Measurements from ENCODE around the gene FAM181B.

FAM181B gene

DNA sequence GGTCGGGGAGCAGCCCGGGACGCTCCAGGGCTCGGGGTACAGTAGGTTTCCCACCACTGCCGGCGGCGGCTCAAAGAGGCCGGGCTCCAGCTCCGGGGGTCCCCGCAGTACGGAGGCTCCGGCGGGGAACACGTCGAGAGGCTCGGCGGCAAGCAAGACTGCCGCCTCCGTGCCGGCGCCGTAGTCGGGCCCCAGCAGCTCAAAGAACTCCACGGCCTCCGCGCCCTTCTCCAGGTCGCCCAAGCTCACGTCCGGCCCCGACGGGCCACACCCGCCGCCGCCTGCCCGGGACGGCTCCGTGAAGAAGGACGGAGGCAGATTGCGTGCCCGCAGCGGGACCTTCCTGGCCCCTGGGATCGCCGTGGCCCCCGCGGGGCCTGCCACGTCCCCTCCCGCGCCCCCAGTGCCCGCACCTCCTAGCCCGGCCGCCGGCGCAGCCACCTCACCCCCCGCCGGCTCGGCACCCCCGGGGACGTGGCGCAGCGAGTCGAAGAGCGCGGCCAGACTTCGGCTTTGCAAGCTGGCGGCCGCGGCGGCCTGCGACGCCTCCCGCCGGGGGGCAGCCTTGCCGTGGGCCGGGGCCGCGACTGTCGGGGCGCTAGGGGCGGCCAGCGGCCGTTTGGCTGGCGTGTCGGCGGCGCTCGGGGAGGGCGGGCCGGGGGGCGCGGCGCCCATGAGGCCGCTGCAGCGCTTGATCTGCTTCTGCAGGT, 775 bp downstream of the FAM181B start:
- H3K27me3 ChIP-seq (ENCODE audit: control insufficient read depth, insufficient read depth, low read length) = peaks cover 65% of the 10 kb centered on the region
- H3K4me3 ChIP-seq (ENCODE audit: low read depth, low read length) = peak overlapping the region; percentile 69
- no peaks in the 10 kb centered on the region for H3K9me3 ChIP-seq (ENCODE audit: control insufficient read depth, insufficient read depth, low read depth, low read length)
- H3K9ac ChIP-seq (ENCODE audit: low read length) = peak overlapping the region; percentile 41
- H3K27ac ChIP-seq (ENCODE audit: low read depth, low read length) = no peak overlapping the region
- H3K36me3 ChIP-seq (ENCODE audit: control insufficient read depth, insufficient read depth, low read length) = no peaks in the 10 kb centered on the region
- peaks cover 21% of the 10 kb centered on the region for H3K4me1 ChIP-seq (ENCODE audit: control insufficient read depth, insufficient read depth, low read length)

- Histone ChIP-seq H3K36me3 (ENCODE audit: control insufficient read depth, insufficient read depth, low read length) (no peaks in the 10 kb centered on the region), H3K4me1 (ENCODE audit: control insufficient read depth, insufficient read depth, low read length) (peaks cover 21% of the 10 kb centered on the region), H3K27me3 (ENCODE audit: control insufficient read depth, insufficient read depth, low read length) (peaks cover 65% of the 10 kb centered on the region), H3K4me3 (ENCODE audit: low read depth, low read length) (peak overlapping the region; percentile 69), H3K9me3 (ENCODE audit: control insufficient read depth, insufficient read depth, low read depth, low read length) (no peaks in the 10 kb centered on the region), H3K27ac (ENCODE audit: low read depth, low read length) (no peak overlapping the region), H3K9ac (ENCODE audit: low read length) (no peak overlapping the region)
Observed at GRCh38 chr11:82732348-82732733, 1.3 kb downstream of the FAM181B start.

GRCh38 chr11:82731691-82732277, 1.9 kb downstream of the FAM181B start:
- Histone ChIP-seq H3K36me3 (ENCODE audit: control insufficient read depth, insufficient read depth, low read length) (no peaks in the 10 kb centered on the region), H3K4me3 (ENCODE audit: low read depth, low read length) (peak overlapping the region; percentile 69)

DNA sequence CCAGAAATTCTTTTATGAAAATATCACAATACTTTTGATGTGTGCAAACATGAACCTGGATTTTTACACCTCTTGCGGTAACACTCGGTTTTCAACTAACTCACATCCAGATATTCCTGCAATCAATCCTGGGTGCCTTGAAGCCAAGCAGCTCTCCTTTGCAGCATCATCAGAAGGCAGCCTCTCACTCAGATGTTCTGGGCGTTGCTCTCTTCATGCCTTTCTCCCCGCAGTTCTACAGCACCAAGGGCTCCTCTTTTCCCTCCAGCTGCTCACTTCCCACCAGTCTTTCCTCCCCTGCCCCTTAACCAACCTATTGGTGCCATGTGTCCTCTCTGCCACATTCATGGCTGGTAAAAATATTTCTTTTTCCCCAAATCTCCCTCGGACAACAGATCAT, 2.9 kb downstream of the FAM181B start:
- no peak overlapping the region for H3K4me3 ChIP-seq (ENCODE audit: low read depth, low read length)
- H3K36me3 ChIP-seq (ENCODE audit: control insufficient read depth, insufficient read depth, low read length) = no peaks in the 10 kb centered on the region
- no peak overlapping the region for H3K9ac ChIP-seq (ENCODE audit: low read length)
- H3K4me1 ChIP-seq (ENCODE audit: control insufficient read depth, insufficient read depth, low read length) = peaks cover 21% of the 10 kb centered on the region
- H3K27me3 ChIP-seq (ENCODE audit: control insufficient read depth, insufficient read depth, low read length) = peaks cover 65% of the 10 kb centered on the region
- no peak overlapping the region for H3K27ac ChIP-seq (ENCODE audit: low read depth, low read length)
- H3K9me3 ChIP-seq (ENCODE audit: control insufficient read depth, insufficient read depth, low read depth, low read length) = no peaks in the 10 kb centered on the region

More at GRCh38 chr11:82731691-82732277, 1.9 kb downstream of the FAM181B start:
- no peak overlapping the region for H3K27ac ChIP-seq (ENCODE audit: low read depth, low read length)
- no peak overlapping the region for H3K9ac ChIP-seq (ENCODE audit: low read length)
- peaks cover 65% of the 10 kb centered on the region for H3K27me3 ChIP-seq (ENCODE audit: control insufficient read depth, insufficient read depth, low read length)
- H3K9me3 ChIP-seq (ENCODE audit: control insufficient read depth, insufficient read depth, low read depth, low read length) = no peaks in the 10 kb centered on the region
- H3K4me1 ChIP-seq (ENCODE audit: control insufficient read depth, insufficient read depth, low read length) = peaks cover 21% of the 10 kb centered on the region

DNA sequence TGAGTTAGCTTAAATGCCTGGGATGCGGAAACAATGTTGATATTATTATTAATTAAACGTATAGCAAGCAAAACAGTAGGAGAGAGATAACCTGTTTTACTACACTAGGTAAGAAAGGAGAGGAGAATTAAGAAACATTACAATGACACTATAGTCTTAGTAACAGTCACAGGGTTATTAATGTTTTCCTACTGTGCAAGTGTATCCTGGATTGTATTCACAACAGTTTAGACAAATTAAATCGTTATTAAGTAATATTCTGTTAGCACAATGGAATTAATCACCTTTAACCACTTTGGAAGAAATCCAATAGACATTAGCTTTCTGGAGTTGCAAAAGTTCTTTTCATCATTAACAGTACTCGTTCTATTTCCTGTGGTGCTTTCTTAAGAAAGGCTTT, 3.4 kb downstream of the FAM181B start:
- Histone ChIP-seq H3K36me3 (ENCODE audit: control insufficient read depth, insufficient read depth, low read length) (no peaks in the 10 kb centered on the region), H3K4me3 (ENCODE audit: low read depth, low read length) (no peak overlapping the region), H3K27me3 (ENCODE audit: control insufficient read depth, insufficient read depth, low read length) (peaks cover 65% of the 10 kb centered on the region), H3K9ac (ENCODE audit: low read length) (no peak overlapping the region), H3K27ac (ENCODE audit: low read depth, low read length) (no peak overlapping the region), H3K4me1 (ENCODE audit: control insufficient read depth, insufficient read depth, low read length) (peaks cover 21% of the 10 kb centered on the region), H3K9me3 (ENCODE audit: control insufficient read depth, insufficient read depth, low read depth, low read length) (no peaks in the 10 kb centered on the region)

DNA sequence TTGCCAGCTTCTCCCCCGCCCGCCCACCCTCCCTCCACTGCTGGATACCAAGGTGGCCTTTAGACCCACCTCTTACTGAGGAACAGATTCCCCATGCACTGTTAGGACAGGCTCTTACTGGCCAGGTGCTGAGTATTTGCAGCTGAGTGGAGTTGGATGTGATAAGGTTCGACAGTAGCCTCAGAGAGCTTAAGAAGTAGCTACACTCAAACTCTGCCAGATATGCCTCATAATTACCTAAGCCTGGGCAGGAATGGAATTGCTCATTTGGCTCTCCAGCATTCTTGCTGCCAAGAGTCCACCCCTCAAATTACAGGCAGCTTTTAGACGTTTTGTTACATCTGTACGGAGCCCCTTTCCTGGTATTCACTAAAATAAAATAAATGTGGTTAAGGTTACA, 9.6 kb downstream of the FAM181B start:
- Histone ChIP-seq H3K9me3 (ENCODE audit: control insufficient read depth, insufficient read depth, low read depth, low read length) (no peaks in the 10 kb centered on the region), H3K9ac (ENCODE audit: low read length) (no peak overlapping the region), H3K4me3 (ENCODE audit: low read depth, low read length) (no peak overlapping the region), H3K27me3 (ENCODE audit: control insufficient read depth, insufficient read depth, low read length) (peaks cover 3% of the 10 kb centered on the region; the same call in 1 of the 2 replicates), H3K27ac (ENCODE audit: low read depth, low read length) (no peak overlapping the region), H3K4me1 (ENCODE audit: control insufficient read depth, insufficient read depth, low read length) (no peaks in the 10 kb centered on the region), H3K36me3 (ENCODE audit: control insufficient read depth, insufficient read depth, low read length) (no peaks in the 10 kb centered on the region)

- Histone ChIP-seq H3K27me3 (ENCODE audit: control insufficient read depth, insufficient read depth, low read length) (no peaks in the 10 kb centered on the region), H3K4me1 (ENCODE audit: control insufficient read depth, insufficient read depth, low read length) (no peaks in the 10 kb centered on the region), H3K9me3 (ENCODE audit: control insufficient read depth, insufficient read depth, low read depth, low read length) (no peaks in the 10 kb centered on the region), H3K9ac (ENCODE audit: low read length) (no peak overlapping the region), H3K4me3 (ENCODE audit: low read depth, low read length) (no peak overlapping the region), H3K27ac (ENCODE audit: low read depth, low read length) (no peak overlapping the region), H3K36me3 (ENCODE audit: control insufficient read depth, insufficient read depth, low read length) (no peaks in the 10 kb centered on the region)
Observed at GRCh38 chr11:82722231-82722630, 11.4 kb downstream of the FAM181B start.

DNA sequence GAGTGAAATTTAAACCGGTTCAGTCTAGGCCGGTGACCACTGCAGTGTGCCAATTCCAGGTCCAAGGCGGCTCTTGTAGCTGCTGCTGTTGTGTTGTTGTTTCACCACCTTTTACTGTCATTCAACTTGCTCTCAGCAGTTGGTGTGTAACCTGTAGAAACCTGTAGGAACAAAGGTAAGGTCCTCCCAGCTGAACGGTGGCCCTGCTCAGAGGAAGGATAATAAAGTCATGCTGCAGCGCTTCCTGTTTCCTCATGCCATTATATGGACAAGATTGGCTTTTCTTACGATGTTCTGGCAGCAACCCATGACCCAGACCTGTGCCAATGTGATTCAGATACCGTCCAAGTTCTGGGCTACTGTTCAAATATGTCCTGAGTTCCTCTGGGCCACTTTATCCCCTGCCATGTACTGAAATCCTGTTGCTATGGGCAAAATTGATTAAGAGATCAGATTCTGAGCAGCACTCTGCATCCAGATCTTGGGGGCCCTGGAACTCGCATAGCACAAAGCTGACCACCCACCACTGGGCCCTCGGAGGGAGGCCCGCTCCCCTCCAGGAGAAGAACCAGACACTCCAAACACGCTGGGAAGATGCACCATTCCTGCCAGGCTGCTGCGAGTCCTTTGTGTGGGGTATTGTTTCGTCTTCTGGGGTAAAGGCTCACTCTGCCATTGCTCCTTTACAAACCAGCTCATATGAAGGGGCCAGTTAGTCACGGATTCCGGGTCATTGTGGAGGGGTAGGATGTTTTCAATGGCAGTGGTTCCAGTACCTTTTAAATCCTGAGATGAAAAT, 13.2 kb downstream of the FAM181B start:
- Histone ChIP-seq H3K4me1 (ENCODE audit: control insufficient read depth, insufficient read depth, low read length) (no peaks in the 10 kb centered on the region), H3K27ac (ENCODE audit: low read depth, low read length) (no peak overlapping the region), H3K36me3 (ENCODE audit: control insufficient read depth, insufficient read depth, low read length) (no peaks in the 10 kb centered on the region), H3K27me3 (ENCODE audit: control insufficient read depth, insufficient read depth, low read length) (no peaks in the 10 kb centered on the region), H3K9ac (ENCODE audit: low read length) (no peak overlapping the region), H3K9me3 (ENCODE audit: control insufficient read depth, insufficient read depth, low read depth, low read length) (no peaks in the 10 kb centered on the region), H3K4me3 (ENCODE audit: low read depth, low read length) (no peak overlapping the region)

DNA sequence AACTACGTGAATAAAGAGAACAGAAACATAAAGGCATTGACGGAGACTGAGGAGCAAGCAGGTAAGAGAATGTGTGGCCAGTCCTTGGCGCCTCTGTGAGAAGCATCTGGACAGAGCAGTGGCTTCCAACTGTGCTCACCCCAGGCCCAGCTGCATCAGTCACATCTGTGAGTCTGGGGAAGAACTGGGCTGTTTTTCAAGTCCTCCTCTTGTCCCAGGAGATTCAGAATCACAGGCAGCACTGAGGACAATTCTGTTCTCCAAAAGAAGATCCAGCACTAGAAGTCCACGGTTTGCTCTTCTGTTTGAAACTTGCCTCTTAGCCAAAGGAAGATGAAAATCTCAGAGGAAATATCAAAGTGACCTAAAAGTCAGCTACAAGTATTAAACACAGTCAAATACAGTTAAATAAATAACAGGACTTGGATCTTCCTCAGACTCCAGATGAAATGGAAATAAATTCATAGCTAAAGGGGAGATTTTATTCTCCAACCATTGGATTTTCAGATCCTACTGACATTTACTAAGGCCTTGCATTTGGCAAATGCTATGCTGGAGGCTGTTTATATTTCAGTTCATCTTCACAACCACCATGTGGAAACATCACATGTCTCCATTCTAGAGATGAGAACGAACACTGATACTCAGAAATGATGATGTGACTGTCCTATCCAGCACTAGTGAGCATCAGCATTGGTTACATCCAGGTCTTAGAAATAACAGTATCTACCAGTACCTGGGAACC, 14.1 kb downstream of the FAM181B start:
- peaks cover 3% of the 10 kb centered on the region; the same call in 1 of the 2 replicates for H3K4me1 ChIP-seq (ENCODE audit: control insufficient read depth, insufficient read depth, low read length)
- H3K9me3 ChIP-seq (ENCODE audit: control insufficient read depth, insufficient read depth, low read depth, low read length) = no peaks in the 10 kb centered on the region
- H3K4me3 ChIP-seq (ENCODE audit: low read depth, low read length) = no peak overlapping the region
- H3K27ac ChIP-seq (ENCODE audit: low read depth, low read length) = no peak overlapping the region
- H3K9ac ChIP-seq (ENCODE audit: low read length) = no peak overlapping the region
- H3K27me3 ChIP-seq (ENCODE audit: control insufficient read depth, insufficient read depth, low read length) = no peaks in the 10 kb centered on the region
- no peaks in the 10 kb centered on the region for H3K36me3 ChIP-seq (ENCODE audit: control insufficient read depth, insufficient read depth, low read length)

- Histone ChIP-seq H3K9me3 (ENCODE audit: control insufficient read depth, insufficient read depth, low read depth, low read length) (no peaks in the 10 kb centered on the region), H3K27ac (ENCODE audit: low read depth, low read length) (no peak overlapping the region), H3K9ac (ENCODE audit: low read length) (no peak overlapping the region), H3K4me3 (ENCODE audit: low read depth, low read length) (no peak overlapping the region), H3K36me3 (ENCODE audit: control insufficient read depth, insufficient read depth, low read length) (no peaks in the 10 kb centered on the region), H3K4me1 (ENCODE audit: control insufficient read depth, insufficient read depth, low read length) (peaks cover 6% of the 10 kb centered on the region; the same call in 1 of the 2 replicates), H3K27me3 (ENCODE audit: control insufficient read depth, insufficient read depth, low read length) (peaks cover 2% of the 10 kb centered on the region; the same call in 1 of the 2 replicates)
Observed at GRCh38 chr11:82718821-82719220, 14.8 kb downstream of the FAM181B start.

Measured in HUES6 (cell line).